HepG2 (cell line): Measurements from ENCODE around the gene SLX9. TPM values are rescaled to one million over a fixed set of nuclear protein-coding genes. Genes with fewer than 3 reads are reported as not detected.
A peak's percentile ranks its signal among the peaks of the same experiment; 100 is the strongest.

Source experiments
- EHMT2 ChIP-seq: fragments of 200-600 bp; sonication (generic); IDR thresholded peaks from 2 replicates; pipeline ENCODE4 v1.7.0; 2017; ENCODE audit warnings: antibody characterized with exemption, low read depth, low read length, borderline replicate concordance
- GATAD2A ChIP-seq: IDR thresholded peaks from 2 replicates; pipeline ENCODE4 v1.6.1; 2016
- HMG20A ChIP-seq: IDR thresholded peaks from 2 replicates; pipeline ENCODE4 v1.6.1; 2016; ENCODE audit warnings: borderline replicate concordance
- HNF4G ChIP-seq, 2 experiments: sonication (generic) in 1 of 2; formaldehyde crosslinking in 1 of 2; IDR thresholded peaks; 2 replicates each; pipeline versions ENCODE4 v1.4.0 to v1.6.1; 2011 to 2020; ENCODE audit warnings: borderline replicate concordance in 2 of 2, low read depth in 2 of 2, mild to moderate bottlenecking in 2 of 2, low read length in 1 of 2, missing genetic modification reagents in 1 of 2, moderate library complexity in 1 of 2
- HOMEZ ChIP-seq: IDR thresholded peaks from 2 replicates; pipeline ENCODE4 v1.6.1; 2016; ENCODE audit warnings: low read depth
- NCOR1 ChIP-seq: fragments of 200-600 bp; sonication (generic); IDR thresholded peaks from 2 replicates; pipeline ENCODE4 v1.7.0; 2017; ENCODE audit warnings: antibody characterized with exemption, low read length, borderline replicate concordance
- NFYC ChIP-seq: IDR thresholded peaks from 2 replicates; pipeline ENCODE4 v1.6.1; 2016; ENCODE audit warnings: missing genetic modification reagents, missing compliant biosample characterization
- PRDM15 ChIP-seq: sonication (generic); formaldehyde crosslinking; IDR thresholded peaks from 2 replicates; pipeline ENCODE4 v1.4.0; 2020; ENCODE audit warnings: missing genetic modification reagents
- REL ChIP-seq: sonication (generic); formaldehyde crosslinking; conservative IDR thresholded peaks from 2 replicates; pipeline ENCODE4 v1.8.0; 2022; ENCODE audit warnings: mild to moderate bottlenecking, missing genetic modification reagents, moderate library complexity
- SP1 ChIP-seq, 2 experiments: fragments of 450-650 bp in 1 of 2; sonication (generic) in 1 of 2; formaldehyde crosslinking in 1 of 2; IDR thresholded peaks; 2 replicates each; pipeline versions ENCODE4 v1.4.0 to v1.6.1; 2016 to 2020; ENCODE audit warnings: missing genetic modification reagents in 1 of 2
- TEAD3 ChIP-seq: optimal IDR thresholded peaks from 2 replicates; pipeline ENCODE3; 2016; ENCODE audit warnings: borderline replicate concordance
- ZBTB49 ChIP-seq: sonication (generic); formaldehyde crosslinking; IDR thresholded peaks from 2 replicates; pipeline ENCODE4 v1.4.0; 2020; ENCODE audit warnings: missing genetic modification reagents, borderline replicate concordance
- ZIK1 ChIP-seq: sonication (generic); formaldehyde crosslinking; IDR thresholded peaks from 2 replicates; pipeline ENCODE4 v1.5.0; 2020; ENCODE audit warnings: mild to moderate bottlenecking, low read depth, missing genetic modification reagents, borderline replicate concordance
- ZNF281 ChIP-seq: sonication (generic); formaldehyde crosslinking; IDR thresholded peaks from 2 replicates; pipeline ENCODE4 v1.4.0; 2020; ENCODE audit warnings: missing genetic modification reagents, borderline replicate concordance
- ZNF343 ChIP-seq: sonication (generic); formaldehyde crosslinking; IDR thresholded peaks from 2 replicates; pipeline ENCODE4 v1.4.0; 2020; ENCODE audit warnings: mild to moderate bottlenecking, missing genetic modification reagents
- ZNF597 ChIP-seq: sonication (generic); formaldehyde crosslinking; IDR thresholded peaks from 2 replicates; pipeline ENCODE4 v1.5.0; 2020; ENCODE audit warnings: missing genetic modification reagents
- polyA plus RNA-seq, 8 experiments: library from polyadenylated mRNA; depleted of rRNA in 3 of 8; stranded (reverse) in 7 of 8; unstranded in 1 of 8; fragments of >200 nt; fragmentation: Illumina TruSeq in 4 of 8; extraction: Trizol in 4 of 8; gene quantifications; 2 replicates each; pipeline versions ENCODE4 v1.2.1 to v1.2.3, GENCODE V29; 2011 to 2016; ENCODE audit warnings: low read depth in 4 of 8, missing spikeins in 1 of 8, mixed read lengths in 1 of 8; ENCODE audit not compliant: insufficient read depth in 1 of 8
- total RNA-seq, 5 experiments: library from RNA; depleted of rRNA; stranded (reverse); fragments of >200 nt; fragmentation: Illumina TruSeq; extraction: Trizol; gene quantifications; 2 replicates each; pipeline ENCODE4 v1.2.3, GENCODE V29; 2016; ENCODE audit warnings: low read depth in 1 of 5

SLX9 gene
- total and polyA plus RNA-seq, 2 of the 13 experiments (the other 11 are each of a cell fraction or from before 2014, with no cell fraction given) = 21.0 to 47.1 TPM

- TF ChIP-seq PRDM15 (CRISPR knock-in tag) (no peak), GATAD2A (peak; percentile 81), SP1 (IDR thresholded peaks at IDR 0.05) (no peak), SP1 (CRISPR knock-in tag; IDR thresholded peaks at IDR 0.05) (no peak), ZIK1 (CRISPR knock-in tag) (no peak; the same call in 1 of the 2 replicates), REL (CRISPR knock-in tag) (no peak), HNF4G (IDR thresholded peaks at IDR 0.05; ENCODE audit: borderline replicate concordance, low read depth, low read length) (peak; percentile 59), HNF4G (CRISPR knock-in tag; IDR thresholded peaks at IDR 0.05; ENCODE audit: borderline replicate concordance, low read depth) (peak; percentile 84; the same call in 1 of the 2 replicates), ZBTB49 (0 out of 2 replicates have a peak, but pooled peaks have one; percentile 24), NFYC (CRISPR knock-in tag) (no peak), NCOR1 (peak; percentile 70; the same call in 1 of the 2 replicates), TEAD3 (CRISPR knock-in tag) (no peak), ZNF343 (CRISPR knock-in tag) (0 out of 2 replicates have a peak, but pooled peaks have one; percentile 11), HMG20A (CRISPR knock-in tag) (peak; percentile 23; the same call in 1 of the 2 replicates), ZNF281 (peak; percentile 53; the same call in 1 of the 2 replicates), ZNF597 (CRISPR knock-in tag) (no peak), HOMEZ (no peak), EHMT2 (no peak)
Measured at GRCh38 chr21:44914176-44914874, 25.5 kb upstream of the SLX9 start (continued).
